H1 (cell line): ENCODE results near the gene HENMT1. TPM values are rescaled to one million over a fixed set of nuclear protein-coding genes. Genes with fewer than 3 reads are reported as not detected.

Source experiments
- CTCF ChIA-PET: fragments of 300-600 bp; sonication (Branson Sonifier 250); formaldehyde crosslinking; loops from one replicate; lab custom pipeline; 2021; ENCODE audit not compliant: partially characterized antibody; lab: Charles Lee
- POLR2A ChIA-PET: fragments of 300-600 bp; sonication (Branson Sonifier 250); formaldehyde crosslinking; loops from one replicate; lab custom pipeline; 2021; ENCODE audit warnings: inconsistent platforms; ENCODE audit not compliant: partially characterized antibody; lab: Charles Lee
- DNase-seq, 2 experiments: peaks; one replicate each; pipeline versions ENCODE4 v3.0.0 to v3.0.0-alpha.2; 2010 to 2022; ENCODE audit warnings: low spot score in 2 of 2, low read depth in 1 of 2, mixed read lengths in 1 of 2
- FAIRE-seq: peaks from 2 replicates; lab custom pipeline; 2011; peaks lifted over from hg19 to GRCh38; lab: Jason Lieb, UNC
- H2AFZ ChIP-seq: 2 replicates; pipeline ENCODE4 v1.8.1; 2012; ENCODE audit warnings: low read length, inconsistent platforms
- H2AK5ac ChIP-seq: 2 replicates; pipeline ENCODE4 v1.6.1; 2013; ENCODE audit warnings: low read depth, low read length
- H2BK120ac ChIP-seq: replicated peaks from 2 replicates; pipeline ENCODE3; 2013; ENCODE audit warnings: low read depth, low read length, inconsistent platforms
- H2BK12ac ChIP-seq: 2 replicates; pipeline ENCODE4 v1.6.1; 2013; ENCODE audit warnings: low read depth, low read length
- H2BK15ac ChIP-seq: 2 replicates; pipeline ENCODE4 v1.6.1; 2013; ENCODE audit warnings: low read length
- H2BK20ac ChIP-seq: 2 replicates; pipeline ENCODE4 v1.6.1; 2013; ENCODE audit warnings: low read length
- H2BK5ac ChIP-seq: 2 replicates; pipeline ENCODE4 v1.6.1; 2013; ENCODE audit warnings: low read depth, low read length
- H3K14ac ChIP-seq: 2 replicates; pipeline ENCODE4 v1.6.1; 2013; ENCODE audit warnings: inconsistent platforms; ENCODE audit not compliant: insufficient read length
- H3K18ac ChIP-seq: 2 replicates; pipeline ENCODE4 v1.6.1; 2013; ENCODE audit warnings: low read length; ENCODE audit errors: extremely low read depth
- H3K23ac ChIP-seq: 2 replicates; pipeline ENCODE4 v1.6.1; 2013; ENCODE audit warnings: inconsistent platforms; ENCODE audit not compliant: insufficient read length
- H3K23me2 ChIP-seq: 2 replicates; pipeline ENCODE4 v1.6.1; 2013; ENCODE audit warnings: low read depth, low read length
- H3K27ac ChIP-seq: 2 replicates; pipeline ENCODE4 v1.6.1; 2011; ENCODE audit warnings: low read depth, low read length, inconsistent platforms
- H3K27me3 ChIP-seq, 4 experiments: replicated peaks in 1 of 4; 1 replicate in 1 of 4; 2 replicates in 3 of 4; pipeline versions ENCODE4 v1.6.1 to v1.8.1; 2011 to 2013; ENCODE audit warnings: low read length in 3 of 4, mild to moderate bottlenecking in 3 of 4, inconsistent platforms in 2 of 4, mixed read lengths in 2 of 4, moderate library complexity in 1 of 4; ENCODE audit not compliant: control insufficient read depth in 3 of 4, insufficient read depth in 3 of 4; ENCODE audit errors: extremely low read depth in 1 of 4
- H3K36me3 ChIP-seq, 4 experiments: 2 replicates each; pipeline versions ENCODE4 v1.6.1 to v1.8.1; 2011 to 2013; ENCODE audit warnings: mild to moderate bottlenecking in 4 of 4, low read length in 3 of 4, moderate library complexity in 2 of 4, control low read depth in 1 of 4, inconsistent platforms in 1 of 4; ENCODE audit not compliant: insufficient read depth in 4 of 4, control insufficient read depth in 2 of 4
- H3K4ac ChIP-seq: replicated peaks from 2 replicates; pipeline ENCODE3; 2013; ENCODE audit warnings: low read length, low read depth, mixed read lengths, inconsistent platforms; ENCODE audit not compliant: insufficient read length
- H3K4me1 ChIP-seq, 4 experiments: replicated peaks in 1 of 4; 1 replicate in 1 of 4; 2 replicates in 3 of 4; pipeline versions ENCODE4 v1.6.1 to v1.8.1; 2011 to 2013; ENCODE audit warnings: low read length in 3 of 4, inconsistent platforms in 2 of 4, mixed read lengths in 1 of 4; ENCODE audit not compliant: insufficient read depth in 4 of 4, control insufficient read depth in 3 of 4
- H3K4me2 ChIP-seq, 2 experiments: 2 replicates each; pipeline versions ENCODE4 v1.6.1 to v1.8.1; 2011 to 2013; ENCODE audit warnings: low read depth in 2 of 2, low read length in 2 of 2, control low read depth in 1 of 2, inconsistent platforms in 1 of 2, mild to moderate bottlenecking in 1 of 2; ENCODE audit not compliant: insufficient read depth in 1 of 2
- H3K4me3 ChIP-seq, 4 experiments: fragments of 200-600, 300-600 bp in 1 of 4; sonication (generic), shearing (Covaris generic), sonication (Bioruptor Twin) in 1 of 4; 2 replicates each; pipeline versions ENCODE4 v1.5.1 to v1.8.1; 2011 to 2016; ENCODE audit warnings: low read length in 4 of 4, low read depth in 3 of 4, control low read depth in 2 of 4, inconsistent platforms in 2 of 4, mild to moderate bottlenecking in 2 of 4, mixed read lengths in 1 of 4, moderate library complexity in 1 of 4; ENCODE audit not compliant: insufficient read depth in 2 of 4; ENCODE audit errors: extremely low read depth in 1 of 4
- H3K56ac ChIP-seq: replicated peaks from 2 replicates; pipeline ENCODE3; 2013; ENCODE audit warnings: low read depth, mild to moderate bottlenecking, mixed read lengths, low read length, inconsistent platforms; ENCODE audit not compliant: insufficient read length
- H3K79me1 ChIP-seq: 2 replicates; pipeline ENCODE4 v1.6.1; 2013; ENCODE audit warnings: low read depth, low read length, control low read depth
- H3K79me2 ChIP-seq, 2 experiments: 2 replicates each; pipeline versions ENCODE4 v1.6.1 to v1.8.1; 2012 to 2013; ENCODE audit warnings: low read length in 2 of 2, mild to moderate bottlenecking in 2 of 2, inconsistent platforms in 1 of 2; ENCODE audit not compliant: insufficient read depth in 2 of 2, control insufficient read depth in 1 of 2
- H3K9ac ChIP-seq, 4 experiments: replicated peaks in 1 of 4; 1 replicate in 1 of 4; 2 replicates in 3 of 4; pipeline versions ENCODE4 v1.6.1 to v1.8.1; 2011 to 2013; ENCODE audit warnings: low read depth in 3 of 4, low read length in 3 of 4, control low read depth in 2 of 4, mild to moderate bottlenecking in 2 of 4, moderate library complexity in 2 of 4, inconsistent platforms in 1 of 4; ENCODE audit errors: extremely low read depth in 1 of 4
- H3K9me3 ChIP-seq, 2 experiments: 2 replicates each; pipeline versions ENCODE4 v1.6.1 to v1.8.1; 2012 to 2013; ENCODE audit warnings: mild to moderate bottlenecking in 2 of 2, moderate library complexity in 2 of 2, control low read depth in 1 of 2, inconsistent platforms in 1 of 2, low read depth in 1 of 2, low read length in 1 of 2, mixed read lengths in 1 of 2; ENCODE audit not compliant: insufficient read depth in 2 of 2
- H4K20me1 ChIP-seq, 2 experiments: replicated peaks in 1 of 2; 2 replicates each; pipeline versions ENCODE3 to v1.8.1; 2011 to 2013; ENCODE audit warnings: inconsistent platforms in 2 of 2, low read length in 2 of 2, mild to moderate bottlenecking in 1 of 2; ENCODE audit not compliant: insufficient read depth in 2 of 2, control insufficient read depth in 1 of 2
- H4K5ac ChIP-seq: 2 replicates; pipeline ENCODE4 v1.6.1; 2013; ENCODE audit warnings: low read length, low read depth, mixed read lengths, inconsistent platforms; ENCODE audit not compliant: insufficient read length
- H4K8ac ChIP-seq: 2 replicates; pipeline ENCODE4 v1.8.0; 2013; ENCODE audit warnings: mild to moderate bottlenecking, moderate library complexity, low read length, inconsistent platforms; ENCODE audit not compliant: insufficient read depth; ENCODE audit errors: extremely low read depth
- H4K91ac ChIP-seq: replicated peaks from 2 replicates; pipeline ENCODE3; 2013; ENCODE audit warnings: low read length, mixed read lengths, inconsistent platforms; ENCODE audit not compliant: insufficient read length
- ASH2L ChIP-seq: fragments of 200-600, 300-600 bp; sonication (generic); IDR thresholded peaks from one replicate; pipeline ENCODE4 v1.7.1; 2017; ENCODE audit warnings: low read length
- BRCA1 ChIP-seq: IDR thresholded peaks from 2 replicates; pipeline ENCODE4 v1.6.1; 2012; ENCODE audit warnings: low read depth, low read length, improper control_type of control experiment
- CHD1 ChIP-seq: IDR thresholded peaks from 2 replicates; pipeline ENCODE4 v1.6.1; 2012; ENCODE audit warnings: low read depth, low read length, improper control_type of control experiment
- GTF2F1 ChIP-seq: IDR thresholded peaks from 2 replicates; pipeline ENCODE4 v1.6.1; 2012; ENCODE audit warnings: low read depth, low read length, improper control_type of control experiment, borderline replicate concordance
- HDAC2 ChIP-seq, 2 experiments: fragments of 300-600 bp in 1 of 2; sonication (generic) in 1 of 2; IDR thresholded peaks; 2 replicates each; pipeline ENCODE4 v1.6.1; 2011 to 2012; ENCODE audit warnings: low read depth in 2 of 2, low read length in 2 of 2, mild to moderate bottlenecking in 2 of 2, moderate library complexity in 2 of 2, borderline replicate concordance in 1 of 2, inconsistent platforms in 1 of 2
- POLR2A ChIP-seq, 2 experiments: IDR thresholded peaks; 1 replicate in 1 of 2; 2 replicates in 1 of 2; pipeline ENCODE4 v1.6.1; 2011; ENCODE audit warnings: low read depth in 2 of 2, low read length in 2 of 2, mild to moderate bottlenecking in 2 of 2; ENCODE audit errors: control extremely low read depth in 1 of 2
- RNF2 ChIP-seq: fragments of 200-900, 300-1000 bp; sonication (generic); IDR thresholded peaks from 2 replicates; pipeline ENCODE4 v1.7.1; 2016; ENCODE audit warnings: borderline replicate concordance, low read depth, mild to moderate bottlenecking, antibody characterized with exemption, low read length; ENCODE audit not compliant: poor library complexity, severe bottlenecking; ENCODE audit errors: missing control alignments
- SIN3A ChIP-seq, 2 experiments: IDR thresholded peaks in 1 of 2; conservative IDR thresholded peaks in 1 of 2; 2 replicates each; pipeline ENCODE4 v1.6.1; 2011 to 2012; ENCODE audit warnings: low read length in 2 of 2, improper control_type of control experiment in 1 of 2, low read depth in 1 of 2, mild to moderate bottlenecking in 1 of 2
- SP2 ChIP-seq: IDR thresholded peaks from 2 replicates; pipeline ENCODE4 v1.6.1; 2012; ENCODE audit warnings: mild to moderate bottlenecking, low read length, inconsistent platforms
- TAF1 ChIP-seq: IDR thresholded peaks from 2 replicates; pipeline ENCODE4 v1.6.1; 2011; ENCODE audit warnings: mild to moderate bottlenecking, low read depth, low read length
- WGBS, 2 experiments: shearing (Covaris generic) in 1 of 2; methylation state at CpG; one replicate each; pipeline versions ENCODE4 v1.1.6 to v1.1.7; 2013 to 2015; ENCODE audit warnings: low lambda C conversion rate in 2 of 2, mixed read lengths in 2 of 2, inconsistent platforms in 1 of 2, low coverage in 1 of 2, missing lambda C conversion rate in 1 of 2; ENCODE audit not compliant: insufficient replicate concordance in 2 of 2, insufficient coverage in 1 of 2, insufficient read length in 1 of 2; ENCODE audit errors: extremely low coverage in 1 of 2, missing lambda C conversion rate in 1 of 2; 5-methylcytosine and 5-hydroxymethylcytosine counted together
- polyA plus RNA-seq, 7 experiments: library from polyadenylated mRNA; depleted of rRNA in 3 of 7; stranded (reverse) in 5 of 7; unstranded in 2 of 7; fragments of >200 nt in 5 of 7; fragments of 200-250 nt in 2 of 7; gene quantifications; 1 replicate in 5 of 7; 2 replicates in 1 of 7; 4 replicates in 1 of 7; pipeline versions ENCODE4 v1.2.1 to v1.2.3, GENCODE V29; 2011 to 2013; ENCODE audit warnings: missing spikeins in 2 of 7, mixed read lengths in 2 of 7
- total RNA-seq: library from RNA; stranded (reverse); fragmentation: NEBNext Ultra II Directional; extraction: Animal tissue kit (Norgen Biotek cat#: 25700); gene quantifications from 2 replicates; pipeline ENCODE4 v1.2.1, GENCODE V29; 2021
- TF ChIP-seq, protein P1 (sequence below): IDR thresholded peaks from 2 replicates; pipeline ENCODE4 v1.6.1; 2011; ENCODE audit warnings: low read depth, mild to moderate bottlenecking, low read length; ENCODE audit not compliant: insufficient read depth

The HENMT1 gene
- total and polyA plus RNA-seq, 2 of the 8 experiments (the other 6 are each of a cell fraction or from before 2014, with no cell fraction given) = 2.9 to 5.6 TPM

- ChIA-PET POLR2A (no interaction called here), CTCF (interaction anchor here (1.1 to 1.4 kb wide), 2 partner anchors 12 to 48 kb away, joined by 3 read pairs; no protein-coding TSS in a partner anchor)
- FAIRE-seq (no peak), DNase-seq (no peak)
- no peak overlapping the region for H3K23ac ChIP-seq
- no peaks in the 10 kb centered on the region for H3K9me3 ChIP-seq
- no peak overlapping the region for H3K4ac ChIP-seq
- H3K4me3 ChIP-seq = no peak overlapping the region
- no peak overlapping the region for H4K8ac ChIP-seq
- H2BK12ac ChIP-seq = no peak overlapping the region
- peaks cover 0 to 9% (median 1%) of the 10 kb centered on the region in 4 experiments; a peak in 4 of 8 replicates for H3K36me3 ChIP-seq
- no peaks in the 10 kb centered on the region for H4K20me1 ChIP-seq
- WGBS, 2 experiments = 90% methylated on average over 11 of the region's 11 CpGs; no CpG with 5 or more reads in 1 of the 2 experiments
- no peak overlapping the region for H3K9ac ChIP-seq
- no peak overlapping the region for H3K14ac ChIP-seq
- H2BK5ac ChIP-seq = no peak overlapping the region
- no peaks in the 10 kb centered on the region for H3K79me1 ChIP-seq
- H3K56ac ChIP-seq = no peak overlapping the region
- no peak overlapping the region for H2AK5ac ChIP-seq
- no peaks in the 10 kb centered on the region for H3K4me1 ChIP-seq
- no peak overlapping the region for H4K5ac ChIP-seq
- no peaks in the 10 kb centered on the region for H3K23me2 ChIP-seq
- H2BK120ac ChIP-seq = no peak overlapping the region
- no peak overlapping the region for H2BK15ac ChIP-seq
- no peak overlapping the region for H2AFZ ChIP-seq
- H4K91ac ChIP-seq = no peak overlapping the region
- no peaks in the 10 kb centered on the region for H3K79me2 ChIP-seq
- no peak overlapping the region for H3K4me2 ChIP-seq
- no peak overlapping the region for H3K27ac ChIP-seq
- H3K27me3 ChIP-seq = no peaks in the 10 kb centered on the region
- no peak overlapping the region for H3K18ac ChIP-seq
- TF ChIP-seq GTF2F1 (no peak), TAF1 (no peak), HDAC2 (IDR thresholded peaks at IDR 0.05; ENCODE audit: borderline replicate concordance in 1 of 2, low read depth in 2 of 2, low read length in 2 of 2) (no peak), SIN3A (conservative IDR thresholded peaks at IDR 0.05 in 1 of 2, IDR thresholded peaks at IDR 0.05 in 1 of 2; ENCODE audit: low read depth in 1 of 2, low read length in 2 of 2) (no peak), CHD1 (no peak), RNF2 (no peak), ASH2L (no peak), BRCA1 (no peak), SP2 (no peak), POLR2A (IDR thresholded peaks at IDR 0.05; ENCODE audit: control extremely low read depth in 1 of 2, low read depth in 2 of 2, low read length in 2 of 2) (no peak)
- TF ChIP-seq, protein P1, sequence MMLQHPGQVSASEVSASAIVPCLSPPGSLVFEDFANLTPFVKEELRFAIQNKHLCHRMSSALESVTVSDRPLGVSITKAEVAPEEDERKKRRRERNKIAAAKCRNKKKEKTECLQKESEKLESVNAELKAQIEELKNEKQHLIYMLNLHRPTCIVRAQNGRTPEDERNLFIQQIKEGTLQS = no peak
- no peak overlapping the region for H2BK20ac ChIP-seq
These were observed 51.3 kb downstream of the HENMT1 start for GRCh38 chr1:108609483-108610049.
